ENCODE results near the gene CYTH1. TPM values are rescaled to one million over a fixed set of nuclear protein-coding genes. Genes with fewer than 3 reads are reported as not detected.

CYTH1 gene
- polyA plus RNA-seq, 1 donor, result 28.6 TPM

Other genes with a start within 250 kb of the CYTH1 start
- 3.6 TPM for gene DNAH17, start 204.9 kb downstream of the CYTH1 start, polyA plus RNA-seq (ENCODE audit: insufficient read length)
- 54.8 TPM for gene USP36, start 58.5 kb upstream of the CYTH1 start, polyA plus RNA-seq (ENCODE audit: insufficient read length)
- 0.78 TPM for gene CEP295NL, start 120.9 kb upstream of the CYTH1 start, polyA plus RNA-seq (ENCODE audit: insufficient read length)
- 138 TPM for gene TIMP2, start 143.1 kb upstream of the CYTH1 start, polyA plus RNA-seq (ENCODE audit: insufficient read length)
- gene LGALS3BP, start 197.7 kb upstream of the CYTH1 start, polyA plus RNA-seq (ENCODE audit: insufficient read length), result 115 TPM
- 44.8 TPM for gene CANT1, start 227.5 kb upstream of the CYTH1 start, polyA plus RNA-seq (ENCODE audit: insufficient read length)
- gene C1QTNF1, start 241.9 kb upstream of the CYTH1 start, polyA plus RNA-seq (ENCODE audit: insufficient read length), result 1.9 TPM

Data from left kidney (tissue), 1 donor.